Skeletal muscle tissue (tissue), 2 donors: ENCODE data around the gene YTHDC1. TPM values are rescaled to one million over a fixed set of nuclear protein-coding genes. Genes with fewer than 3 reads are reported as not detected.

Experiments used
- small RNA-seq: library from RNA; depleted of rRNA; stranded (forward); fragments of <200 nt; gene quantifications from one replicate; pipeline ENCODE3, GENCODE V24; 2014
- total RNA-seq: library from RNA; depleted of rRNA; stranded (reverse); fragments of >200 nt; gene quantifications from one replicate; pipeline ENCODE4 v1.2.3, GENCODE V29; 2014

The YTHDC1 gene
- total RNA-seq, 1 donor from 2014 or later = 43.8 TPM

Small RNAs within 50 kb of the gene (small RNA-seq; reads per million reads assigned to genes)
- not detected for gene MT2P1

Other genes with a start within 250 kb of the YTHDC1 start
- gene TMPRSS11F, start 220.2 kb downstream of the YTHDC1 start, total RNA-seq = not detected
- gene TMPRSS11B, start 104.4 kb downstream of the YTHDC1 start, total RNA-seq = not detected
- gene TMPRSS11E, start 97.4 kb upstream of the YTHDC1 start, total RNA-seq = not detected
- not detected for gene UGT2B17, start 226.2 kb upstream of the YTHDC1 start, total RNA-seq